Measurements from ENCODE around the gene HAUS5.

DNA sequence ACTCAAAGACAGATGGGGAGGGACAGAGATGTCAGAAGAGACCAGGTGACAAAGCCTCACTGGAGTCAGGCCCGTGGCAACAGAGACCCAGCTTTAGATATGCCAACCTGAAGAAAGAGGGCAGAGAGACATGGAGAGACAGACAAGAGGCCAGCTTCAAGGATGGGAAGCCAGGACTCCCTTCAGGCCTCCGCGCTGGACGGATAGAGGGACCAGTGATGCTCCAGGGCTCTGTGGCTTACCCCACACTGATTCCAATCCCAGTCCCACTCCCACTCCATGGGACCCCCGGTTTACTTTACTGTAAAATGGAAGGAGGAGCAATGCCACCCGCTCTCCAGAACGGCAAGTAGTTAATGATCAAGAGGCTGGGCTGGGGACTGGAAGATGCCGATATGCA is 27.3 kb downstream of the HAUS5 start:
- no peak for TF ChIP-seq POLR2A (IDR thresholded peaks at IDR 0.05)
- TF ChIP-seq, protein P1, sequence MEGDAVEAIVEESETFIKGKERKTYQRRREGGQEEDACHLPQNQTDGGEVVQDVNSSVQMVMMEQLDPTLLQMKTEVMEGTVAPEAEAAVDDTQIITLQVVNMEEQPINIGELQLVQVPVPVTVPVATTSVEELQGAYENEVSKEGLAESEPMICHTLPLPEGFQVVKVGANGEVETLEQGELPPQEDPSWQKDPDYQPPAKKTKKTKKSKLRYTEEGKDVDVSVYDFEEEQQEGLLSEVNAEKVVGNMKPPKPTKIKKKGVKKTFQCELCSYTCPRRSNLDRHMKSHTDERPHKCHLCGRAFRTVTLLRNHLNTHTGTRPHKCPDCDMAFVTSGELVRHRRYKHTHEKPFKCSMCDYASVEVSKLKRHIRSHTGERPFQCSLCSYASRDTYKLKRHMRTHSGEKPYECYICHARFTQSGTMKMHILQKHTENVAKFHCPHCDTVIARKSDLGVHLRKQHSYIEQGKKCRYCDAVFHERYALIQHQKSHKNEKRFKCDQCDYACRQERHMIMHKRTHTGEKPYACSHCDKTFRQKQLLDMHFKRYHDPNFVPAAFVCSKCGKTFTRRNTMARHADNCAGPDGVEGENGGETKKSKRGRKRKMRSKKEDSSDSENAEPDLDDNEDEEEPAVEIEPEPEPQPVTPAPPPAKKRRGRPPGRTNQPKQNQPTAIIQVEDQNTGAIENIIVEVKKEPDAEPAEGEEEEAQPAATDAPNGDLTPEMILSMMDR (IDR thresholded peaks at IDR 0.05): no peak

Measured in right lobe of liver (tissue), 4 donors.